HK-2 (cell line): ENCODE measurements around the gene CPLANE1.

Experiments
- DNase-seq: peaks from one replicate; pipeline ENCODE4 v3.0.0-alpha.2; 2018; ENCODE audit not compliant: unreplicated experiment

CPLANE1 gene

GRCh38 chr5:37064442-37064841 lies 184.7 kb downstream of the CPLANE1 start:
- DNase-seq, result no peak

GRCh38 chr5:37063739-37064138 lies 185.4 kb downstream of the CPLANE1 start:
- DNase-seq, result no peak

GRCh38 chr5:37060030-37060429 lies 189.1 kb downstream of the CPLANE1 start:
- no peak for DNase-seq

- no peak for DNase-seq
These were observed 192.4 kb downstream of the CPLANE1 start for GRCh38 chr5:37056762-37057161.
